Activated T-cell treated with anti-CD3 and anti-CD28 coated beads, Interleukin-2, amount 50 U/mL, for 4 hours (primary cell): Measurements from ENCODE around the gene ANKRD42. TPM values are rescaled to one million over a fixed set of nuclear protein-coding genes. Genes with fewer than 3 reads are reported as not detected.

ENCODE experiments used
- ATAC-seq, 2 donors: fragments of 200-7000 bp; cut with Tn5 transposase; one replicate each; pipeline ENCODE4 v1.10.0; 2021
- DNase-seq: peaks from one replicate; pipeline ENCODE4 v3.0.0-alpha.2; 2020
- H3K27me3 Mint-ChIP-seq: one replicate; pipeline ENCODE4 v1.8.0; 2021; ENCODE audit warnings: low read depth, mixed read lengths
- H3K36me3 Mint-ChIP-seq: one replicate; pipeline ENCODE4 v1.8.0; 2022; ENCODE audit warnings: mixed read lengths; ENCODE audit not compliant: insufficient read depth
- H3K4me1 Mint-ChIP-seq: one replicate; pipeline ENCODE4 v1.8.0; 2021; ENCODE audit warnings: low read depth, mixed read lengths
- H3K4me3 Mint-ChIP-seq: one replicate; pipeline ENCODE4 v1.8.0; 2021; ENCODE audit warnings: mild to moderate bottlenecking, moderate library complexity, mixed read lengths
- H3K9me3 Mint-ChIP-seq: one replicate; pipeline ENCODE4 v1.8.0; 2021; ENCODE audit warnings: mixed read lengths
- total RNA-seq, 3 donors: library from RNA; stranded (reverse); gene quantifications; one replicate each; pipeline ENCODE4 v1.2.1, GENCODE V29; 2021

Gene ANKRD42
- total RNA-seq = 1 to 10 TPM; 5.3 to 8.4 (median 8.0) TPM

GRCh38 chr11:83193315-83194280 is at the start of gene ANKRD42:
Gene ANKRD42 (plus strand): TSS chr11:83193712. CDS start chr11:83194671, 959 bp downstream.
- DNase-seq (peak; percentile 75), ATAC-seq (peak; percentile 81 to 82)
- Mint-ChIP-seq H3K9me3 (no peaks in the 10 kb centered on the region), H3K27me3 (no peaks in the 10 kb centered on the region), H3K4me1 (peaks cover 47% of the 10 kb centered on the region), H3K4me3 (peak within 1 kb of the TSS; percentile 100), H3K36me3 (peaks cover 24% of the 10 kb centered on the region)

GRCh38 chr11:83147895-83148294 is 45.6 kb upstream of the ANKRD42 start:
- H3K9me3 Mint-ChIP-seq = no peaks in the 10 kb centered on the region
- peaks cover 1% of the 10 kb centered on the region for H3K4me1 Mint-ChIP-seq
- ATAC-seq (no peak), DNase-seq (no peak)
- no peak overlapping the region for H3K4me3 Mint-ChIP-seq
- H3K27me3 Mint-ChIP-seq = peaks cover 2% of the 10 kb centered on the region
- no peaks in the 10 kb centered on the region for H3K36me3 Mint-ChIP-seq

- DNase-seq (no peak), ATAC-seq (no peak)
- Mint-ChIP-seq H3K36me3 (no peaks in the 10 kb centered on the region), H3K4me1 (peaks cover 3% of the 10 kb centered on the region), H3K4me3 (no peak overlapping the region), H3K27me3 (peaks cover 2% of the 10 kb centered on the region), H3K9me3 (no peaks in the 10 kb centered on the region)
Observed at GRCh38 chr11:83150450-83150849, 43.1 kb upstream of the ANKRD42 start.

GRCh38 chr11:83151274-83151977 is 42.1 kb upstream of the ANKRD42 start:
- H3K4me1 Mint-ChIP-seq = peaks cover 6% of the 10 kb centered on the region
- DNase-seq (no peak), ATAC-seq (no peak)
- H3K4me3 Mint-ChIP-seq = no peak overlapping the region
- no peaks in the 10 kb centered on the region for H3K9me3 Mint-ChIP-seq
- peaks cover 2% of the 10 kb centered on the region for H3K27me3 Mint-ChIP-seq
- no peaks in the 10 kb centered on the region for H3K36me3 Mint-ChIP-seq

GRCh38 chr11:83152264-83152663 is 41.2 kb upstream of the ANKRD42 start:
- ATAC-seq (no peak), DNase-seq (no peak)
- Mint-ChIP-seq H3K36me3 (peaks cover 2% of the 10 kb centered on the region), H3K9me3 (no peaks in the 10 kb centered on the region), H3K4me1 (peaks cover 6% of the 10 kb centered on the region), H3K27me3 (peaks cover 2% of the 10 kb centered on the region), H3K4me3 (no peak overlapping the region)

- Mint-ChIP-seq H3K4me1 (peaks cover 6% of the 10 kb centered on the region), H3K9me3 (no peaks in the 10 kb centered on the region), H3K36me3 (peaks cover 9% of the 10 kb centered on the region), H3K27me3 (no peaks in the 10 kb centered on the region), H3K4me3 (no peak overlapping the region)
- DNase-seq = no peak
- ATAC-seq = no peak
Observed at GRCh38 chr11:83153764-83154163, 39.7 kb upstream of the ANKRD42 start.

GRCh38 chr11:83156144-83156995 is 37.1 kb upstream of the ANKRD42 start:
- Mint-ChIP-seq H3K36me3 (peaks cover 31% of the 10 kb centered on the region), H3K27me3 (no peaks in the 10 kb centered on the region), H3K9me3 (no peaks in the 10 kb centered on the region), H3K4me3 (peak overlapping the region; percentile 99), H3K4me1 (peaks cover 24% of the 10 kb centered on the region)
- ATAC-seq (peak; percentile 90 to 91), DNase-seq (peak; percentile 96)

- Mint-ChIP-seq H3K9me3 (no peaks in the 10 kb centered on the region), H3K4me1 (peaks cover 31% of the 10 kb centered on the region), H3K27me3 (no peaks in the 10 kb centered on the region), H3K4me3 (peak within 1 kb of the TSS; percentile 99), H3K36me3 (peaks cover 38% of the 10 kb centered on the region)
- DNase-seq (no peak), ATAC-seq (peak; percentile 20 to 29)
Observed at GRCh38 chr11:83156996-83157593, 36.4 kb upstream of the ANKRD42 start, which contains the start of gene PCF11. Gene PCF11 (plus strand): TSS chr11:83157131. CDS start chr11:83157440, 309 bp downstream.

- ATAC-seq (peak in 1 of 2 donors; percentile 12), DNase-seq (peak; percentile 21)
- no peaks in the 10 kb centered on the region for H3K27me3 Mint-ChIP-seq
- peak overlapping the region; percentile 99 for H3K4me3 Mint-ChIP-seq
- H3K4me1 Mint-ChIP-seq = peaks cover 37% of the 10 kb centered on the region
- H3K36me3 Mint-ChIP-seq = peaks cover 40% of the 10 kb centered on the region
- no peaks in the 10 kb centered on the region for H3K9me3 Mint-ChIP-seq
Observed at GRCh38 chr11:83157594-83158356, 35.7 kb upstream of the ANKRD42 start.

GRCh38 chr11:83158357-83158786 is 35.1 kb upstream of the ANKRD42 start:
- Mint-ChIP-seq H3K4me3 (peak overlapping the region; percentile 99), H3K36me3 (peaks cover 40% of the 10 kb centered on the region), H3K4me1 (peaks cover 42% of the 10 kb centered on the region), H3K9me3 (no peaks in the 10 kb centered on the region), H3K27me3 (no peaks in the 10 kb centered on the region)
- ATAC-seq (no peak), DNase-seq (no peak)

- Mint-ChIP-seq H3K4me1 (peaks cover 47% of the 10 kb centered on the region), H3K4me3 (peak overlapping the region; percentile 99), H3K9me3 (no peaks in the 10 kb centered on the region), H3K27me3 (no peaks in the 10 kb centered on the region), H3K36me3 (peaks cover 40% of the 10 kb centered on the region)
- ATAC-seq = no peak
- no peak for DNase-seq
Observed at GRCh38 chr11:83158965-83159901, 34.3 kb upstream of the ANKRD42 start.
